Measurements from ENCODE around the gene LTB4R2.
A peak's percentile ranks its signal among the peaks of the same experiment; 100 is the strongest.

The LTB4R2 gene

GRCh38 chr14:24299255-24300191, 10.4 kb upstream of the LTB4R2 start, which contains the start of the genes DHRS1 and NOP9:
TSS of gene DHRS1 (minus strand) at chr14:24299780. CDS start at chr14:24299106, 674 bp downstream.
TSS of gene NOP9 (plus strand) at chr14:24299850. CDS start at chr14:24299955, 105 bp downstream.
- DNase-seq (ENCODE audit: low read depth), result peak; percentile 56

- DNase-seq (ENCODE audit: low read depth), result no peak
Observed at GRCh38 chr14:24300326-24300980, 9.5 kb upstream of the LTB4R2 start.

- no peak for DNase-seq (ENCODE audit: low read depth)
Observed at GRCh38 chr14:24304019-24304387, 5.9 kb upstream of the LTB4R2 start.

- DNase-seq (ENCODE audit: low read depth), result no peak
Observed at GRCh38 chr14:24307156-24307574, 2.8 kb upstream of the LTB4R2 start.

GRCh38 chr14:24307575-24308341, 2.2 kb upstream of the LTB4R2 start, which contains the start of gene CIDEB:
TSS of gene CIDEB (minus strand) at chr14:24307977. CDS start at chr14:24307858, 119 bp downstream.
- no peak for DNase-seq (ENCODE audit: low read depth)

DNA sequence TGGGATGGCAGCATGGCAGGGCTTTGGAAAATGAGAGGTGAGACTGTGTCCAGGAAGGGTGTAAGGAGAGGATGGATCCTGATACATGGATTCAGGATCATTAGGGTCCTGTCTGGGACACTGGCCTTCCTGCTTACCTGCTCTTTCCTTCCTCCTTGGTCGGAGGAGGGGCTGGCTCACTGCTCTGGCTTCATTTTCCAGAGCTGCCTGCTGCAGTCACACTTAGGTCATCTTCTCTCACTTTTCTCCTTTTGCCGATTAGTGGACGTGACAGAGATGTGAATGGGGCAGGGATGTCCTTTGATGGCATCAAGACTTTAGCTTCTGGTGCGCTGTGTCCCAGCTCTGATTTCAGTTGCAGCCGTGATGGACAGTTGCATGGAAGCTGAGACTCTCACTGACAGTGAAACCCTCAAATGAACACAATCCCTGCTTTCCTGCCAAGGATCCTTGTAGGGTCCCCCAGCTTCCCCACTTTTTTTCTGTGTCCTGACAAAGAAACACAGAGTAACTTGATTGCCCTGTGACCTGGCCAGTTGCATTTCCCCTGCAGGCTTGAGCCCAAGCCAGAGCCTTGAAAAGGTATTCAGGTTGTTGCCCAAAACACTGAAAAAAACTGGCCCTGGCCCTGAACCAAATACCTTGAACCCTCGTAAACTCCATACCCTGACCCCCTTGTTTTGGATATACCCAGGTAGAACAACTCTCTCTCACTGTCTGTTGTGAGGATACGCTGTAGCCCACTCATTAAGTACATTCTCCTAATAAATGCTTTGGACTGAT, 1.4 kb upstream of the LTB4R2 start:
- DNase-seq (ENCODE audit: low read depth), result no peak

GRCh38 chr14:24310265-24310645, 315 bp downstream of the LTB4R2 start:
- no peak for DNase-seq (ENCODE audit: low read depth)

DNA sequence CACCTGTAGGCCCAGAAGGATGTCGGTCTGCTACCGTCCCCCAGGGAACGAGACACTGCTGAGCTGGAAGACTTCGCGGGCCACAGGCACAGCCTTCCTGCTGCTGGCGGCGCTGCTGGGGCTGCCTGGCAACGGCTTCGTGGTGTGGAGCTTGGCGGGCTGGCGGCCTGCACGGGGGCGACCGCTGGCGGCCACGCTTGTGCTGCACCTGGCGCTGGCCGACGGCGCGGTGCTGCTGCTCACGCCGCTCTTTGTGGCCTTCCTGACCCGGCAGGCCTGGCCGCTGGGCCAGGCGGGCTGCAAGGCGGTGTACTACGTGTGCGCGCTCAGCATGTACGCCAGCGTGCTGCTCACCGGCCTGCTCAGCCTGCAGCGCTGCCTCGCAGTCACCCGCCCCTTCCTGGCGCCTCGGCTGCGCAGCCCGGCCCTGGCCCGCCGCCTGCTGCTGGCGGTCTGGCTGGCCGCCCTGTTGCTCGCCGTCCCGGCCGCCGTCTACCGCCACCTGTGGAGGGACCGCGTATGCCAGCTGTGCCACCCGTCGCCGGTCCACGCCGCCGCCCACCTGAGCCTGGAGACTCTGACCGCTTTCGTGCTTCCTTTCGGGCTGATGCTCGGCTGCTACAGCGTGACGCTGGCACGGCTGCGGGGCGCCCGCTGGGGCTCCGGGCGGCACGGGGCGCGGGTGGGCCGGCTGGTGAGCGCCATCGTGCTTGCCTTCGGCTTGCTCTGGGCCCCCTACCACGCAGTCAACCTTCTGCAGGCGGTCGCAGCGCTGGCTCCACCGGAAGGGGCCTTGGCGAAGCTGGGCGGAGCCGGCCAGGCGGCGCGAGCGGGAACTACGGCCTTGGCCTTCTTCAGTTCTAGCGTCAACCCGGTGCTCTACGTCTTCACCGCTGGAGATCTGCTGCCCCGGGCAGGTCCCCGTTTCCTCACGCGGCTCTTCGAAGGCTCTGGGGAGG, 985 bp downstream of the LTB4R2 start, which contains the start of gene LTB4R:
Gene LTB4R, plus strand, starts transcription at position 857 of the 959 bp plus-strand sequence. CDS start 4,150 bp downstream, outside the sequence.
- DNase-seq (ENCODE audit: low read depth), result peak; percentile 49

- no peak for DNase-seq (ENCODE audit: low read depth)
Observed at GRCh38 chr14:24311837-24312615, 2.1 kb downstream of the LTB4R2 start.

GRCh38 chr14:24312736-24313507, 3.0 kb downstream of the LTB4R2 start:
- DNase-seq (ENCODE audit: low read depth), result no peak

DNA sequence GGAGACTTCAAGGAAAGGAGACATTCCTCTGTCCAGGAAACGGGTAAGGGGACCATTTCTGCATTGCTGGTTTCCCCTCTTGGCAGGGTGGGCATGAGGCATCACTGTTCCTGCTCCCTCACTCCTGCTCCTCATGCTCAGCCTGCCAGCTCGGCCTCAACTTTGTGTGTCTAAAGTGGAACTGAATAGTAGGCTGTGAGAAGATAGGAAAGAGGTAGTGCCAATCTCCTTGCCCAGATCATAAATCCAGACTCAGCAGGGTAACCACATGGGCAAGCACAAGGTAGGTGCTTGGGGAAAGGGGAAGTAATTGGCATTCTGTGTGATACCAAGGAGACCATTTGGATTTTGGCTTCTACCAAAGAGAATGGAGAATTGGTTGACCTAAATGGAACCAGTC, 4.0 kb downstream of the LTB4R2 start:
- DNase-seq (ENCODE audit: low read depth), result no peak

GRCh38 chr14:24314377-24315193, 4.6 kb downstream of the LTB4R2 start:
- no peak for DNase-seq (ENCODE audit: low read depth)

DNA sequence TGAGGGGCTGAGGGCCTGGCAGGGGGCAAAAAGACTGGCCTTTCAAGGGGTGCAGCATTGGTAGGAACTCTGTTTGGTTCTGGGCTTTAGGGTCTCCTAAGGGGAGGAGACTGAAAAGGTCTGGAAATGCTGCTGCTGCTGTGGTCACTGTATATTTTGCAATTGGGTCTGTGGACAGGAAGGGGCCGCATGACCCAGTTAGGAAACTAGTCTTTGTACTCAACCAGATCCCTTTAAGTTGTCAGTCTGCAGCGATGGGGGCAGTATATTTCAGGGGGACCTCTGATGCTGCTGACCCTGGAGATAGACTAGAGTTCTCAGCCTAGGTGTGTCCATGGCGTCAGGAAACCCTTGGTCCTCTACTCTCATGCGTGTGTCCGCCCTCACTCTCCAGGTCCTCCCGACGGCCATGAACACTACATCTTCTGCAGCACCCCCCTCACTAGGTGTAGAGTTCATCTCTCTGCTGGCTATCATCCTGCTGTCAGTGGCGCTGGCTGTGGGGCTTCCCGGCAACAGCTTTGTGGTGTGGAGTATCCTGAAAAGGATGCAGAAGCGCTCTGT, 5.4 kb downstream of the LTB4R2 start:
- no peak for DNase-seq (ENCODE audit: low read depth)

DNA sequence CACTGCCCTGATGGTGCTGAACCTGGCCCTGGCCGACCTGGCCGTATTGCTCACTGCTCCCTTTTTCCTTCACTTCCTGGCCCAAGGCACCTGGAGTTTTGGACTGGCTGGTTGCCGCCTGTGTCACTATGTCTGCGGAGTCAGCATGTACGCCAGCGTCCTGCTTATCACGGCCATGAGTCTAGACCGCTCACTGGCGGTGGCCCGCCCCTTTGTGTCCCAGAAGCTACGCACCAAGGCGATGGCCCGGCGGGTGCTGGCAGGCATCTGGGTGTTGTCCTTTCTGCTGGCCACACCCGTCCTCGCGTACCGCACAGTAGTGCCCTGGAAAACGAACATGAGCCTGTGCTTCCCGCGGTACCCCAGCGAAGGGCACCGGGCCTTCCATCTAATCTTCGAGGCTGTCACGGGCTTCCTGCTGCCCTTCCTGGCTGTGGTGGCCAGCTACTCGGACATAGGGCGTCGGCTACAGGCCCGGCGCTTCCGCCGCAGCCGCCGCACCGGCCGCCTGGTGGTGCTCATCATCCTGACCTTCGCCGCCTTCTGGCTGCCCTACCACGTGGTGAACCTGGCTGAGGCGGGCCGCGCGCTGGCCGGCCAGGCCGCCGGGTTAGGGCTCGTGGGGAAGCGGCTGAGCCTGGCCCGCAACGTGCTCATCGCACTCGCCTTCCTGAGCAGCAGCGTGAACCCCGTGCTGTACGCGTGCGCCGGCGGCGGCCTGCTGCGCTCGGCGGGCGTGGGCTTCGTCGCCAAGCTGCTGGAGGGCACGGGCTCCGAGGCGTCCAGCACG, 6.1 kb downstream of the LTB4R2 start:
- DNase-seq (ENCODE audit: low read depth), result no peak

DNA sequence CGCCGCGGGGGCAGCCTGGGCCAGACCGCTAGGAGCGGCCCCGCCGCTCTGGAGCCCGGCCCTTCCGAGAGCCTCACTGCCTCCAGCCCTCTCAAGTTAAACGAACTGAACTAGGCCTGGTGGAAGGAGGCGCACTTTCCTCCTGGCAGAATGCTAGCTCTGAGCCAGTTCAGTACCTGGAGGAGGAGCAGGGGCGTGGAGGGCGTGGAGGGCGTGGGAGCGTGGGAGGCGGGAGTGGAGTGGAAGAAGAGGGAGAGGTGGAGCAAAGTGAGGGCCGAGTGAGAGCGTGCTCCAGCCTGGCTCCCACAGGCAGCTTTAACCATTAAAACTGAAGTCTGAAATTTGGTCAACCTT, 6.6 kb downstream of the LTB4R2 start:
- no peak for DNase-seq (ENCODE audit: low read depth)

GRCh38 chr14:24317141-24317928, 7.4 kb downstream of the LTB4R2 start:
- DNase-seq (ENCODE audit: low read depth), result no peak

All from fibroblast of the conjunctiva (primary cell).